NCI-H526 (cell line): Measurements from ENCODE around the gene SLC22A2.
A peak's percentile ranks its signal among the peaks of the same experiment; 100 is the strongest.
"Not testable (repeated sequence)": the region's sequence is repeated elsewhere in the genome, so short reads cannot be mapped to it uniquely, and the experiment has no call there.

Source experiments
- DNase-seq, 2 experiments: peaks; one replicate each; lab custom pipeline; 2025; lab: John Stamatoyannopoulos, UW

SLC22A2 gene

GRCh38 chr6:160248538-160248937, 10.1 kb downstream of the SLC22A2 start:
- no peak for DNase-seq

GRCh38 chr6:160247457-160247883, 11.2 kb downstream of the SLC22A2 start:
- DNase-seq: no peak

- no peak for DNase-seq
These were observed 17.9 kb downstream of the SLC22A2 start for GRCh38 chr6:160240691-160241084.

GRCh38 chr6:160239929-160240690, 18.5 kb downstream of the SLC22A2 start:
- DNase-seq: no peak

GRCh38 chr6:160238761-160239751, 19.6 kb downstream of the SLC22A2 start:
- DNase-seq: no peak

GRCh38 chr6:160238278-160238711, 20.3 kb downstream of the SLC22A2 start:
- DNase-seq: no peak

GRCh38 chr6:160237597-160238275, 20.9 kb downstream of the SLC22A2 start:
- DNase-seq: not testable (repeated sequence)

- not testable (repeated sequence) for DNase-seq
These were observed 22.3 kb downstream of the SLC22A2 start for GRCh38 chr6:160236235-160236872.

- DNase-seq: not testable (repeated sequence)
These were observed 24.5 kb downstream of the SLC22A2 start for GRCh38 chr6:160233950-160234640.

- no peak for DNase-seq
These were observed 30.9 kb downstream of the SLC22A2 start for GRCh38 chr6:160227769-160228161.

- no peak for DNase-seq
These were observed 31.4 kb downstream of the SLC22A2 start for GRCh38 chr6:160227038-160227768.

- DNase-seq: no peak
These were observed 32.5 kb downstream of the SLC22A2 start for GRCh38 chr6:160226118-160226591.

- no peak for DNase-seq
These were observed 33.9 kb downstream of the SLC22A2 start for GRCh38 chr6:160224639-160225237.

- DNase-seq: no peak
These were observed 36.1 kb downstream of the SLC22A2 start for GRCh38 chr6:160222491-160222890.

- no peak for DNase-seq
These were observed 36.7 kb downstream of the SLC22A2 start for GRCh38 chr6:160221918-160222317.

GRCh38 chr6:160221423-160221822, 37.2 kb downstream of the SLC22A2 start:
- DNase-seq: peak in 1 of 2 experiments; percentile 1

GRCh38 chr6:160218810-160219209, 39.8 kb downstream of the SLC22A2 start:
- DNase-seq: no peak

GRCh38 chr6:160217863-160218262, 40.8 kb downstream of the SLC22A2 start:
- no peak for DNase-seq

GRCh38 chr6:160217073-160217472, 41.5 kb downstream of the SLC22A2 start:
- DNase-seq: no peak

GRCh38 chr6:160215232-160215631, 43.4 kb downstream of the SLC22A2 start:
- DNase-seq: no peak
